Adrenal gland (tissue), 12 donors: ENCODE data around the gene PDZRN3. TPM values are rescaled to one million over a fixed set of nuclear protein-coding genes. Genes with fewer than 3 reads are reported as not detected.

Experiments
- DNase-seq, 7 donors: peaks; one replicate each; pipeline ENCODE4 v3.0.0-alpha.2; 2019 to 2020
- H3K27ac ChIP-seq, 5 donors: fragments of 200-600 bp; sonication (generic) in 4 of 5; 1 replicate in 3 of 5; 2 replicates in 2 of 5; pipeline versions ENCODE4 v1.5.1 to v1.8.0; 2016 to 2020; ENCODE audit warnings: mild to moderate bottlenecking in 1 of 5
- H3K27me3 ChIP-seq: fragments of 200-600 bp; 2 replicates; pipeline ENCODE4 v1.8.0; 2021
- H3K36me3 ChIP-seq, 2 donors: fragments of 200-600 bp; replicated peaks in 1 of 2; 1 replicate in 1 of 2; 2 replicates in 1 of 2; pipeline versions ENCODE4 v1.5.1 to v1.8.0; 2018 to 2022
- H3K4me1 ChIP-seq, 2 donors: fragments of 200-600 bp; replicated peaks in 1 of 2; 1 replicate in 1 of 2; 2 replicates in 1 of 2; pipeline versions ENCODE4 v1.5.1 to v1.8.0; 2018 to 2021
- H3K4me3 ChIP-seq, 4 donors: fragments of 200-600 bp; sonication (generic) in 3 of 4; one replicate each; pipeline ENCODE4 v1.5.1; 2016 to 2018
- H3K9me3 ChIP-seq, 3 donors: fragments of 200-600 bp; sonication (generic) in 1 of 3; replicated peaks in 1 of 3; 1 replicate in 2 of 3; 2 replicates in 1 of 3; pipeline versions ENCODE4 v1.5.1 to v1.8.0; 2016 to 2021
- CTCF ChIP-seq, 6 experiments: fragments of 450-650 bp in 4 of 6; fragments of 200-600 bp in 2 of 6; sonication (generic) in 1 of 6; IDR thresholded peaks; 1 replicate in 5 of 6; 2 replicates in 1 of 6; pipeline versions ENCODE4 v1.5.1 to v1.8.0; 2016 to 2021; ENCODE audit warnings: antibody characterized with exemption in 6 of 6, mild to moderate bottlenecking in 2 of 6, moderate library complexity in 1 of 6
- POLR2A ChIP-seq, 2 donors: fragments of 450-650 bp; IDR thresholded peaks; one replicate each; pipeline ENCODE4 v1.6.1; 2017; ENCODE audit warnings: antibody characterized with exemption in 2 of 2, mild to moderate bottlenecking in 2 of 2, moderate library complexity in 1 of 2
- WGBS, 4 donors: extraction: QIAGEN DNeasy Blood & Tissue Kit in 2 of 4; methylation state at CpG; one replicate each; pipeline versions ENCODE4 v1.1.5 to v1.1.7; 2013 to 2017; 5-methylcytosine and 5-hydroxymethylcytosine counted together
- intact Hi-C, 2 donors: fragments of 100-400 bp; cut with DNase I; formaldehyde crosslinking; loops; one replicate each; pipeline versions ENCODE4 v1.14.1 to v1.15.0; 2022 to 2023
- polyA plus RNA-seq, 3 donors: library from polyadenylated mRNA; stranded (reverse); fragments of 200-250 nt in 2 of 3; fragments of 350-450 nt in 1 of 3; fragmentation: Illumina TruSeq in 1 of 3; extraction: RNeasy Lipid Tissue Mini Kit (QIAGEN cat#74804) in 1 of 3; gene quantifications; one replicate each; pipeline ENCODE4 v1.2.3, GENCODE V29; 2013 to 2014
- total RNA-seq, 9 donors: library from RNA; depleted of rRNA in 4 of 9; stranded (reverse); fragments of >200 nt in 4 of 9; fragments of 120-200 nt in 1 of 9; fragmentation: NEBNext Ultra II Directional in 1 of 9; extraction: Animal tissue kit (Norgen Biotek cat#: 25700) in 1 of 9; gene quantifications; one replicate each; pipeline versions ENCODE4 v1.1.0 to v1.2.4, GENCODE V29; 2013 to 2023
- donor health status: healthy with polysubstance abuse.
- donor health status: Bipolar disorder and iron deficiency.
- donor health status: DM: yes; HTN: yes; CAD: no.
- donor health status: DM: no; HTN: no; CAD: no.
- donor health status: DM: no; HTN: no; CAD: no.
- donor health status: DM: yes; HTN: yes; CAD: no.

PDZRN3 gene
- total and polyA plus RNA-seq, 12 donors: 11.5 to 126 (median 64.1) TPM

- TF ChIP-seq POLR2A (IDR thresholded peaks at IDR 0.05): no peak
- TF ChIP-seq CTCF (IDR thresholded peaks at IDR 0.05): no peak
- WGBS, 4 donors: 66 to 73% (median 70%) methylated on average over 4 of the region's 4 CpGs
- H3K36me3 ChIP-seq: peaks cover 0 to 12% of the 10 kb centered on the region in 2 donors
- intact Hi-C loops: no loop called here
- no peak for DNase-seq
- no peaks in the 10 kb centered on the region for H3K9me3 ChIP-seq
- no peaks in the 10 kb centered on the region for H3K27me3 ChIP-seq
- H3K4me1 ChIP-seq: peaks cover 0 to 32% of the 10 kb centered on the region in 2 donors
- H3K27ac ChIP-seq: peak overlapping the region in 2 of 5 donors; percentile 18 to 66
- no peak overlapping the region for H3K4me3 ChIP-seq
Measured at GRCh38 chr3:73601011-73601410, 23.7 kb downstream of the PDZRN3 start.

GRCh38 chr3:73600293-73600938 is 24.3 kb downstream of the PDZRN3 start:
- peaks cover 0 to 27% of the 10 kb centered on the region in 2 donors for H3K4me1 ChIP-seq

GRCh38 chr3:73599605-73600004 is 25.1 kb downstream of the PDZRN3 start:
- intact Hi-C loops: no loop called here
- 89 to 93% (median 92%) methylated on average over 3 of the region's 3 CpGs for WGBS, 4 donors

More at GRCh38 chr3:73600293-73600938, 24.3 kb downstream of the PDZRN3 start:
- intact Hi-C loops: no loop called here
- Histone ChIP-seq H3K4me3 (no peak overlapping the region), H3K9me3 (no peaks in the 10 kb centered on the region), H3K27ac (peak overlapping the region in 1 of 5 donors; percentile 66), H3K27me3 (no peaks in the 10 kb centered on the region), H3K36me3 (peaks cover 0 to 12% of the 10 kb centered on the region in 2 donors)
- no peak for TF ChIP-seq POLR2A (IDR thresholded peaks at IDR 0.05)
- TF ChIP-seq CTCF (IDR thresholded peaks at IDR 0.05): no peak
- 66 to 68% (median 67%) methylated on average over 5 of the region's 5 CpGs for WGBS, 4 donors
- DNase-seq: no peak

GRCh38 chr3:73597476-73597875 is 27.3 kb downstream of the PDZRN3 start:
- Histone ChIP-seq H3K9me3 (no peaks in the 10 kb centered on the region), H3K36me3 (peaks cover 0 to 12% of the 10 kb centered on the region in 2 donors), H3K4me1 (peaks cover 0 to 8% of the 10 kb centered on the region in 2 donors), H3K4me3 (no peak overlapping the region), H3K27ac (no peak overlapping the region), H3K27me3 (no peaks in the 10 kb centered on the region)
- WGBS, 4 donors: 88 to 95% (median 91%) methylated on average over 3 of the region's 3 CpGs
- TF ChIP-seq CTCF (IDR thresholded peaks at IDR 0.05): no peak
- TF ChIP-seq POLR2A (IDR thresholded peaks at IDR 0.05): no peak
- DNase-seq: no peak
- intact Hi-C loops: no loop called here

More at GRCh38 chr3:73599605-73600004, 25.1 kb downstream of the PDZRN3 start:
- no peaks in the 10 kb centered on the region for H3K27me3 ChIP-seq
- TF ChIP-seq POLR2A (IDR thresholded peaks at IDR 0.05) (no peak), CTCF (IDR thresholded peaks at IDR 0.05) (no peak)
- no peak for DNase-seq
- H3K36me3 ChIP-seq: peaks cover 0 to 12% of the 10 kb centered on the region in 2 donors
- no peak overlapping the region for H3K4me3 ChIP-seq
- H3K9me3 ChIP-seq: no peaks in the 10 kb centered on the region
- peaks cover 0 to 19% of the 10 kb centered on the region in 2 donors for H3K4me1 ChIP-seq
- H3K27ac ChIP-seq: no peak overlapping the region
